ENCODE results near the gene C1orf35. TPM values are rescaled to one million over a fixed set of nuclear protein-coding genes. Genes with fewer than 3 reads are reported as not detected.

C1orf35 gene
- total and polyA plus RNA-seq, 2 of the 4 experiments (the other 2 are of a cell fraction), result 4.3 to 13.0 TPM

GRCh38 chr1:228096416-228097332, 6.5 kb downstream of the C1orf35 start:
- peaks cover 9% of the 10 kb centered on the region; the same call in 1 of the 2 replicates for H3K9me3 ChIP-seq (ENCODE audit: control insufficient read depth, insufficient read depth, low read length)
- 0 out of 2 replicates have a peak, but pooled peaks cover 2% of the 10 kb centered on the region for H3K4me1 ChIP-seq (ENCODE audit: control insufficient read depth, insufficient read depth, low read length)
- TF ChIP-seq MAFK (IDR thresholded peaks at IDR 0.05; ENCODE audit: low read depth, low read length) (peak; percentile 27; the same call in 1 of the 2 replicates), MAZ (IDR thresholded peaks at IDR 0.05; ENCODE audit: borderline replicate concordance, low read depth, low read length) (no peak)
- no peak overlapping the region for H3K18ac ChIP-seq (ENCODE audit: low read depth, low read length)
- no peak overlapping the region for H4K91ac ChIP-seq (ENCODE audit: insufficient read depth, low read depth, low read length)
- no peak overlapping the region for H3K27ac ChIP-seq (ENCODE audit: insufficient read depth, low read length)
- no peak overlapping the region for H2AK5ac ChIP-seq (ENCODE audit: low read depth, low read length)
- no peak overlapping the region for H3K4ac ChIP-seq (ENCODE audit: low read depth, low read length)
- no peak for ATAC-seq (ENCODE audit: low read depth)
- H2AK9ac ChIP-seq (replicated peaks; ENCODE audit: low read depth, low read length, poor library complexity), result no peak overlapping the region
- H4K5ac ChIP-seq (ENCODE audit: low read depth, low read length), result no peak overlapping the region
- no peak overlapping the region for H2BK20ac ChIP-seq (ENCODE audit: low read depth, low read length)
- H2BK5ac ChIP-seq (ENCODE audit: low read depth, low read length, poor library complexity, severe bottlenecking), result no peak overlapping the region
- H3K36me3 ChIP-seq (ENCODE audit: control insufficient read depth, insufficient read depth, low read length), result peaks cover 58% of the 10 kb centered on the region
- H3K9me1 ChIP-seq (ENCODE audit: insufficient read depth, low read length), result peaks cover 22% of the 10 kb centered on the region
- in situ Hi-C loops (cut with MboI; ENCODE audit: low sequenced_read_pairs) (no loop called here), dilution Hi-C loops (cut with HindIII; ENCODE audit: low sequenced_read_pairs, unreplicated experiment) (no loop called here), intact Hi-C loops (cut with micrococcal nuclease) (no loop called here)
- H3K27me3 ChIP-seq (ENCODE audit: control insufficient read depth, insufficient read depth, low read length), result no peaks in the 10 kb centered on the region
- H2BK120ac ChIP-seq (ENCODE audit: low read depth, low read length), result no peak overlapping the region
- H3K23ac ChIP-seq (ENCODE audit: low read depth, low read length), result no peak overlapping the region
- H3K9ac ChIP-seq (ENCODE audit: low read depth, low read length), result no peak overlapping the region
- H4K8ac ChIP-seq (ENCODE audit: low read depth in 2 of 2, low read length in 2 of 2), result no peak overlapping the region
- no peak overlapping the region for H3K56ac ChIP-seq (ENCODE audit: extremely low read depth, insufficient read depth, low read length)
- H3K4me3 ChIP-seq (ENCODE audit: insufficient read depth, low read depth, low read length), result no peak overlapping the region
- BruUV-seq (replicated peaks), result no TSS peak
- peaks cover 100% of the 10 kb centered on the region for H4K20me1 ChIP-seq (ENCODE audit: insufficient read depth, low read length)
- ChIA-PET CTCF (no interaction called here), POLR2A (ENCODE audit: unreplicated experiment) (no interaction called here)
- H3K79me1 ChIP-seq (ENCODE audit: low read depth in 1 of 2, low read length in 2 of 2), result peaks cover 5 to 62% of the 10 kb centered on the region in 2 experiments; a peak in 3 of 4 replicates
- DNase-seq, result no peak
- H3K14ac ChIP-seq (replicated peaks; ENCODE audit: low read depth, low read length), result no peak overlapping the region
- H3K4me2 ChIP-seq (ENCODE audit: low read depth, low read length), result no peak overlapping the region
- H2AFZ ChIP-seq (replicated peaks; ENCODE audit: low read length, poor library complexity), result peak overlapping the region; percentile 48
- H2BK15ac ChIP-seq (ENCODE audit: low read depth, low read length), result no peak overlapping the region
- WGBS, 2 experiments (ENCODE audit: extremely low coverage in 2 of 2, insufficient read length in 1 of 2), result 95% methylated on average over 4 of the region's 13 CpGs; no CpG with 5 or more reads in 1 of the 2 experiments

All from IMR-90 (cell line).